NK-92 (cell line): ENCODE data around the gene OMP.

Source experiments
- DNase-seq: peaks from one replicate; lab custom pipeline; 2025; ENCODE audit not compliant: unreplicated experiment; lab: John Stamatoyannopoulos, UW

The OMP gene

GRCh38 chr11:77068457-77069335 lies 33.9 kb upstream of the OMP start:
- DNase-seq: no peak

- no peak for DNase-seq
These were observed 33.2 kb upstream of the OMP start for GRCh38 chr11:77069336-77069968.

DNA sequence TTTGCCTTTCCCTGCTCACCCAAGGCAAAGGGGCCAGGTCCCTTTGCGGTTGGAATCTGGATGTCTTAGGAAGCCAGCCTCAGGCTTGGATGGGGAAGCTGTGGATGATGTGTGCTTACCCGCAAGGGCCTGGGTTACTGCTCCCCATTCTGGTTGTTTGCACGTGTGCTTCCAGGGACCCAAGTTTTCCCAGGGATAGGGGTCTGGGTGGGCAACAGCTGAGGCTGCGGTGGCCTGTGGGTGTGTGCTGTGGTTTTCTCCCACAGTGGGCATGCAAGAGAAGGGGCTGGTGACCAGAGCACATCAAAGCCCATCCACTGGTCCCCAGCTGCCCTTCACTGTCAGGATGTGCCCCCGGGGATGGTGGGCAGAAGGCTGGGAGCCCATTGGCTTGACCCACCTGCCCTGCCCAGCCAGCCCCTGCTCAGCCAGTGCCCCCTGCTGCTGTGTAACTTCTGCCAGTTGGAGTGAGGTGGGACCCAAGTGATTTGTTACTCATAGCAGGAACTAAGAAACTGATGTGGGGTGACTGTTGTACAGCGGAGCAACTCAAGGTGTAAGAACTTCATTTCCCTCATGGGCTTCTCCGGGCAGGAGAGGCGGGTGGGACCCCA lies 32.6 kb upstream of the OMP start:
- no peak for DNase-seq

- no peak for DNase-seq
These were observed 31.6 kb upstream of the OMP start for GRCh38 chr11:77071077-77071476.

DNA sequence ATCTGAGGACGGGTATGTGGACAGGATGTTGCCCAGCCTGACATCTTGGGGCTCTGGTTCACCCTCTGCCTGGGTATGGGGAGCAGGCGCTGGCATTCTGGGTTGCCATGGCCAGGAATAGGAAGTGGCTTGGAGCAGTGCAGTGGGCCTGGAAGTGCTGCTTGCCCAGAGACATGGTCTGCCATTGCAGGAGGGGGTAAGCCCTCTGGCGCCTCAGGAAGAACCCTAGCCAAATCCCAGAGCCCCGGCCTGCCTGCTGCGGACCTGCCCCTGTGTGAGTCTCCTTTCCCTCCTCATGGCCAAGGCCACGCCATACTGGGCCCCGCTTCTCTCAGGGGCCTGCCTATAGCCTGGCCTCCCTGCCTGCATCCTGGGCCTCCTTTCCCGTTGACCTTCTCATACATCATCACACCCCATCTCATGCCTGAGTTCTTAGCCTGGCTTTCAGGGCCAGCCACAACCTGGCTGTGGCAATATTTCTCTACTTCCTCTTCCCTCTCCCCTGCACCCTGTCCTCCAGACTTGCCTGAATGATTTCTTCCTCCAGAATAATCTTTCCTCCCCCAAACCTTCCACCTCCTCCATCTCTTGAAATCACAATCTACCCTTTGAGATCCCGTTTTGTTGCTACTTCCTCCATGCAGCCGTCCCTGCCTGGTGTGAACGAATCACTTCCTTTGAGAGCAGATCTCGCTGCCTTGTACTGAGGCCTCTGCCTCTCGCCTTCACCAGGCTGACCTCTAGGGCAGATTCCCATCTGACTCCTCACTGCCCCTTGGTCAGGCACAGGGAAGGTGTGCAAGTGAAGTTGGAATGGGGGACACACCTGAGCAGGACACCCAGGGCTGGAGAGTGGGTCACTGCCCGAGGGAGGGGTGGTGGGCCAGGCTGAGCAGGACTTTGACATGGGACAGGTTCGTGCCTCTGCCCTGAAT lies 30.7 kb upstream of the OMP start:
- no peak for DNase-seq

- DNase-seq: no peak
These were observed 29.8 kb upstream of the OMP start for GRCh38 chr11:77072851-77073327.

DNA sequence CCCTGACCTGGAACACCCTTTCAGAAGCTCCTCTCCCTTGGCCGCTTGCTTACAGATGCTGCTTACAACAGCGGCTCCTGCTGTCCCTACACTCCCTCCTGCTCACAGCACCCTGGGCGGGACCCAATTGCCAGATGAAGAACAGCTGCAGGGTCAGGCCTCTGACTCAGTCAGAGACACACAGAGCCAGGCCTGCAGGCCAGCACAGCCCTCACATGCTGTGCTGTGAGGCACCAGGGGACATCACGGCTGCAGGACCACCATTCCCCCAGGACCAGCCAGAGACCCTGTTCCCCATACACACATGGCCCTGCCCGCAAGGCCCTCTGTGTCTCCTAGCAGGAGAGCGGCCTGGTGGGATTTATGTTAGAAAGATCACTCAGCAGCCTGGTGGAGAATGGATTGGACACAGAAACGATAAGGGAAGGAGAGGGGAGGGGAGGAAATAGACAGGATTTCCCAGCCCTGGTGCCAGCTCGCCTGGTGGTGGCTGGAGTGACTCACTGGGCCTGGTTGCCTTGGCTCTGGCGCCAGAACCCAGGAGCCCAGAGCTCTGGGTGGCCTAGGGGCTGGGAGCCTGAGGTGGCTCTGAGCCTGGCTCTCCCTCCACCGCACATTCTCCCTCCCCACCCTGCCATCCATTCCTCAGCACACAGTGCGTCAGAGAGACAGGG lies 29.2 kb upstream of the OMP start:
- DNase-seq: no peak

- DNase-seq: no peak
These were observed 28.4 kb upstream of the OMP start for GRCh38 chr11:77074205-77074604.

DNA sequence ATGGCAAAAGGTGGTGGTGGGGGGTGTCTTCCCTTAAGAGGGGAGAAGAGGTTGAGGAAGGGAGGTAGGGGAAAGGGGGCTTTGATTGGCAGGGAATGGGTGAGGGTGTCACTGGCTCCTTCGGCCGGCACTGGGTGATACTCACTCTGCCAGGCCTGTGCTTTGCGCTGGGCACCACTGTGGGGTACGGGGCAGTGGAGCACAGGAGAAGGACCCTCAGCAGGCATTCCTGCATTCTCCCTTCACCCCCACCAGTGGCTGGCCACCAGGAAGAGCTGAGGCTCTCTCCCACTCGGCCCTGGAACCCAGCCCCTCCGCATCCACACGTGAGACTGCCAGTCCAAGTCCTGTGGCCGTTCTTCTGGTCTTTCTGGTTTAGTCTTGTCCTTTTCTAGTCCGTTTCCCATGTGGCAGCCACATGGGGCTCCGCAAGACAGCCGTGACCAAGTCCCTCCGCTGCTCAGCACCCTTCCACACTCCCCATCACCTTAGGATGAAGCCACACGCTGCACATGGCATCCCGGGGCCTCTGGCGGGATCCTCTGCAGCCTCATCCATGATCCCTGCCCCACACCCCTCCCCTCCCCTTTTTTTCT lies 27.9 kb upstream of the OMP start:
- DNase-seq: no peak

- no peak for DNase-seq
These were observed 27.2 kb upstream of the OMP start for GRCh38 chr11:77075425-77075905.

DNA sequence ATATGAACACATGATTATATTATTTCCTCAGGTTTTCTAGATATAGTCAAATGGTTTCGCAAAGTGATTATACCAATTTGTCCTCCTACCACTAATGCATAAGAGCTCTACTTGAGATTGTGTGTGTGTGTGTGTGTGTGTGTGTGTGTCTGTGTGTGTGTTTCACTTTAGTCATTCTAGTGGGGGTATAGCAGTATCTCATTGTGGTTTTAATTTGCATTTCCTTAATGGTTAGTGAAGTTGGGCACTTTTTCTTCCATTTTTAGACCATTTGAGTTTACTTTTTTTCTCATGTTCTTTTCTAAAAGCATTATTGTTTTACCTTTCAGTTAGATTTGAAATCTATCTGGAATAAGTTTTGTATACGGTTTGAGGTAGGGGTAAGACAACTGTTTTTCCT lies 23.0 kb upstream of the OMP start:
- no peak for DNase-seq

DNA sequence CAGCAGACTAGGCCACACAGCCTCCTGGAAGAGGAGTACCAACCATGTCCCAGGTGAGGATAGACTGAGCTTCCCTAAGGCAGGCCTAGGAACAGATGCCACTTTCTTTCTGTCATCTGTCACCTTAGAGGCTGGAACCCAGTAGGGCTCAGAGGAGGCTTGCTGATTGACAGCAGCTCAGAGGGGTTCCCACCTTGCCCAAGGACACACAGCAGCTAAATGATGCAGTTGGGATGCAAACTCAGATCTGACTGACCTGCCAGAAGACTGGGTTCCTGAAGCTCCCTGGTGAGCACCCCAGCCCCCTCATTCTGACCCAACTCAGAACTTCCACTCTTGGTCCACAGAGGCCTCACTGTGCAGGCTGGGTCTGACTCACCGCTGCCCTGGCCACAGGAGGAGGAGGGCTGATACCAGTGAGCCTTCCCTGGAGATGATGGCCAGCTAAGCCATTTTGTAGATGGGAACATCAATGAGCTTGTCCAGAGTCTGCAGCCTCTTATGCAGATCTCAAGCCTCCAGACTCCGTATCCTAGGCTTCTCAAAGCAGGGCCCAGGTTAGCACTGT lies 21.9 kb upstream of the OMP start:
- no peak for DNase-seq

DNA sequence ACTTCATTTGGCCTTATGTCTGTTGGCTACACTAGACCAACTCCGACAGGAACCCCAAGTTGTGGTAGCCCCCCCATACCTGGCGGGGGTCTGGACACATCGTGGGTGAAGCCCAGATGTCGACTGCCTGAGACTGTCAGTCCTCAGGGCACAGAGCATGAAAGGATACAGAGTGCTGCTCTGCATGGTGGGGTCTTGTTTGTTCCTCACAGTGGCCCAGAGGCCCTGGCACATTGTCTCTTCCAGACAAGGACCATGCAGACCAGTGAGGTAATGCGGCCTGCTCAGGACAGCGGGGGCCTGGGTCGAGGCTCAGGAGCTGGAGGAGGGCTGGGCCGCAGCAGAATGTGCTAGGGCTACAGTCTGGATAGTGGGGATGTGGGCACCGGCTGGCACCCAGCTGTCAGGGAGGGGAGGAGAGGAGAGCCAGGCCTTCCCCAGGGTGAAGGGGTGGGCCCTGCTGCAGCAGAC lies 21.2 kb upstream of the OMP start:
- DNase-seq: no peak

DNA sequence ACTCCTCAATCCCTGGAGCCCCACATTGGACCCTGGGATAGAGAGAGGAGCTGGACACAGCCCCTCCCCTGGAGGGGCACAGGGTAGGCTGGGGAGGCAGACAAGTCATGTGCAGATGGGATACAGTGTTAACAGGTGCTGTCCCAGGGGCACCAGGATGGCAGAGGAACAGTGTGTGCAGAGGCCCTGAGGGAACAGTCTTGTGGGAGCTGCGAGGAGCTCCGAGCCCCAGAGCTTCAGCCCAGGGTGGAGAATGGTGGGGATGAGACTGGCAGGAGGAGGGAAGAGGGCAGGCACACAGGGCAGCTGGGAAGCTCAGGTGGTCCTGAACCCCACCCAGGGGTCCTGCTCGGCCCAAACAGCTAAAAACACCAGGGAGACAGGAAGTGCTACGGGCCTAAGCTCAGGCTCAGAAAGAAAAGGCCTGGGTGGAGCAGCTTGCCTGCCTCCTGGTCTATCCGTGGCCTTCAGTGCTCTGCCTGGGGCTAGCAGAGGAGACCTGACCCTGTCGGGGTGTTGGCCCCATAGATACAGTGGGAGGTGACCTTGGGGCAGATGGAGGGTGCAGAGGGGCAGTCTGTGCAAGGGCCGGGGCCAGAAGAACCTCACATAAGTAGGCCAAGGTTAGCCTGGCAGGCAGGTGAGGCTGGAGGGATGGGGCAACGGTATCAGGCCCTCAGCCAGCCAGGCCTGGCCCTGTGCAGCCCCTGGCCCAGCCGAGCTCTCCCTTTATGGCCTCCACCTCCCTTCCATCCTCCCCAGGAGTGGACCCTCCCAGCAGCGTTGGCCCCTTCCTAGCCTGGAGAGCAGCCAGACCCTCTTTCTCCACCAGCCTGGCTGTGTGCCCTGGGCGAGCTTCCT lies 20.4 kb upstream of the OMP start:
- DNase-seq: no peak

DNA sequence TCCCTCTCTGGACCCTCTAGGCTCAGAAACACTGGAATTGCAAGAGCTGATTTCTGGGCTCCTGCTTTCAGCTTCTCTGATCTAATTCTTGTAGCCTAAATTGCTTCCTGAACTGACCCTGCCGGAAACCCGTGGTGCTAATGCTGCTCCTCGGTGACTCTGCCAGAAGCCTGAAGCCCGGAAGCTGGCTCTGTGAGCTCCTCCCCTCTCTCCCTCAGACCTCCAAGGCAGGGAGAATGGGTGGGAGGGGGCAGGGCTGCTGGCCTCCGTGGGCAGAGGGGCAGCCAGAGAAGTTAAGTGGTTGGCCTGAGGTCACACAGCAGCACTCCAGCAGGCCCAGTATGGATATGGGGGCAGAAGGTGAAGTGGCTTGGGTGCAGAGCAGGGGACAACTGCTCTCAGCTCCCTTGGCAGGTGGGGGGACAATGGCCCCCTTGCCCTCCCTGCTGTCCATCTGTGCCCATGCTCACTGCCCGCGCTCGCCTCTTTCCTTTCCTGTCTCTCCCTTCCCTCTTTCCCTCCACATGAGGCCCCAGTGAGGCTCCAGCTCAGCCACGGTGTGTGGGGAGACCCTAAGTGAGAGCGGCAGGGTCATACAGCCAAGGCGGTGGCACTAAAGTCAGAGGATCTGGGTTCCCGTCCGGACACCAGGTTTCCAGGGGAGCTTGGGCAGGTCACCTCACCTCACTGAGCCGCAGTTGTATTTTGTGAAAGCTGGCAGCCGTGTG lies 19.6 kb upstream of the OMP start:
- no peak for DNase-seq

GRCh38 chr11:77083566-77084245 lies 18.9 kb upstream of the OMP start:
- DNase-seq: no peak

- DNase-seq: no peak
These were observed 18.0 kb upstream of the OMP start for GRCh38 chr11:77084581-77085191.
